ENCODE data around the gene DNAAF1.

DNAAF1 gene

GRCh38 chr16:84103678-84104077 lies 41.4 kb upstream of the DNAAF1 start:
- no peak overlapping the region for H3K9ac ChIP-seq
- no peak overlapping the region for H3K4me3 ChIP-seq (ENCODE audit: low read depth, low read length)
- H3K4me2 ChIP-seq (ENCODE audit: low read length): no peak overlapping the region
- no peak overlapping the region for H3K27ac ChIP-seq
- peaks cover 40% of the 10 kb centered on the region for H3K79me2 ChIP-seq
- H3K27me3 ChIP-seq (ENCODE audit: control insufficient read depth, insufficient read depth, low read length): no peaks in the 10 kb centered on the region
- H3K4me1 ChIP-seq: peaks cover 6% of the 10 kb centered on the region
- no peaks in the 10 kb centered on the region for H3K9me3 ChIP-seq (ENCODE audit: control insufficient read depth, low read length)
- no peak overlapping the region for H2AFZ ChIP-seq
- no peaks in the 10 kb centered on the region for H3K36me3 ChIP-seq (ENCODE audit: control insufficient read depth, insufficient read depth, low read length)
- TF ChIP-seq CTCF (IDR thresholded peaks at IDR 0.05): no peak

DNA sequence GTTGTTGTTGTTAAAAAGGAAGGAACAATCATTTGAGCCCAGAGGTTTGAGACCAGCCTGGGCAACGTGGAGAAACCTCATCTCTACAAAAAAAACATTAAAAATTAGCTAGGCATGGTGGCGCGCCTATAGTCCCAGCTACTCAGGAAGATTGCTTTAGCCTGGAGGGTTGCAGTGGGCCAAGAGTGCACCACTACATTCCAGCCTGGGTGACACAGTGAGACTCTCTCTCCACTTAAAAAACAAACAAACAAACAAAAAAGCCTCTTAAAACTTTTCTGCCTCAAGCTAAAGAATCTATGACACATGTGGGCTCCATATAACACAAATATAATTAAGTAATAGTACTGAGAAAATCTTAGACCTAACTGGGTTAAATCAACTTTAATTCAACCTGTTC lies 40.9 kb upstream of the DNAAF1 start:
- H3K27ac ChIP-seq: no peak overlapping the region
- no peak overlapping the region for H3K9ac ChIP-seq
- no peak overlapping the region for H3K4me2 ChIP-seq (ENCODE audit: low read length)
- H3K27me3 ChIP-seq (ENCODE audit: control insufficient read depth, insufficient read depth, low read length): no peaks in the 10 kb centered on the region
- TF ChIP-seq CTCF (IDR thresholded peaks at IDR 0.05): no peak
- no peaks in the 10 kb centered on the region for H3K9me3 ChIP-seq (ENCODE audit: control insufficient read depth, low read length)
- no peak overlapping the region for H2AFZ ChIP-seq
- no peak overlapping the region for H3K4me3 ChIP-seq (ENCODE audit: low read depth, low read length)
- H3K79me2 ChIP-seq: peaks cover 45% of the 10 kb centered on the region
- peaks cover 6% of the 10 kb centered on the region for H3K4me1 ChIP-seq
- no peaks in the 10 kb centered on the region for H3K36me3 ChIP-seq (ENCODE audit: control insufficient read depth, insufficient read depth, low read length)

GRCh38 chr16:84105301-84105815 lies 39.8 kb upstream of the DNAAF1 start:
- Histone ChIP-seq H2AFZ (no peak overlapping the region), H3K36me3 (ENCODE audit: control insufficient read depth, insufficient read depth, low read length) (no peaks in the 10 kb centered on the region), H3K9me3 (ENCODE audit: control insufficient read depth, low read length) (no peaks in the 10 kb centered on the region), H3K9ac (no peak overlapping the region), H3K79me2 (peaks cover 47% of the 10 kb centered on the region), H3K27ac (no peak overlapping the region), H3K4me1 (peaks cover 6% of the 10 kb centered on the region), H3K4me3 (ENCODE audit: low read depth, low read length) (no peak overlapping the region), H3K27me3 (ENCODE audit: control insufficient read depth, insufficient read depth, low read length) (no peaks in the 10 kb centered on the region), H3K4me2 (ENCODE audit: low read length) (no peak overlapping the region)
- no peak for TF ChIP-seq CTCF (IDR thresholded peaks at IDR 0.05)

DNA sequence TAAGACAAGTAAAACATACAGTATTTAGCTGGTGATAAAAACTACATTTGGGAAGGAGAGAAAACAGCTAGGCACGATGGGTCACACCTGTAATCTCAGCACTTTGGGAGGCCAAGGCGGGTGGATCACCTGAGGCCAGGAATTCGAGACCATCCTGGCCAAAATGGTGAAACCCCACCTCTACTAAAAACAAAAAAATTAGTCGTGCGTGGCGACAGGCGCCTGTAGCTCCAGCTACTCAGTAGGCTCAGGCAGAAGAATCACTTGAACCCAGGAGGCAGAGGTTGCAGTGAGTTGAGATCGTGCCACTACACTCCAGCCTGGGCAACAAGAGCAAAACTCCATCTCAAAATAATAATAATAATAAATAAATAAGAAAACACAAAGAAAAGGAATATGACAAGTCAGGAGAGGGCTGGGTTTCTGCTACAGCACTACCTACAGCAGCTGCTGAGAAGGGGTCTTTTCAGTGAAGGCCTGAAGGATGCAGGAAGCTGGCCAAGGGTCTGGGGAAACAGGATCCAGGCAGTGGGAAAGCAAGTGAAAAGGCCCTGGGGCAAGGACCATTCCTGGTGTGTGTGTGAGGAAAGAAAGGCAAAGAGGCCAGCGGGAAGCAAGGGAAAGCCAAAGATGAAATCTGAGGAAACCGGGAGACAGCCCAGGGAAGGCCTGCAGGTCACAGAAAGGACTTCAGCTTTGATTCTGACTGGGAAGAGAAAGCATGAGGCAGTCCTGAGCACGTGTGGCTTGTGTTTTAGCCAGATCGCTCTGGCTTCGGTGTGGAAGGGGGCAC lies 39.0 kb upstream of the DNAAF1 start:
- Histone ChIP-seq H3K9ac (no peak overlapping the region), H3K4me1 (peaks cover 6% of the 10 kb centered on the region), H3K36me3 (ENCODE audit: control insufficient read depth, insufficient read depth, low read length) (no peaks in the 10 kb centered on the region), H3K79me2 (peaks cover 55% of the 10 kb centered on the region), H2AFZ (no peak overlapping the region), H3K4me3 (ENCODE audit: low read depth, low read length) (no peak overlapping the region), H3K27ac (no peak overlapping the region), H3K9me3 (ENCODE audit: control insufficient read depth, low read length) (no peaks in the 10 kb centered on the region), H3K27me3 (ENCODE audit: control insufficient read depth, insufficient read depth, low read length) (no peaks in the 10 kb centered on the region), H3K4me2 (ENCODE audit: low read length) (no peak overlapping the region)
- TF ChIP-seq CTCF (IDR thresholded peaks at IDR 0.05): no peak

DNA sequence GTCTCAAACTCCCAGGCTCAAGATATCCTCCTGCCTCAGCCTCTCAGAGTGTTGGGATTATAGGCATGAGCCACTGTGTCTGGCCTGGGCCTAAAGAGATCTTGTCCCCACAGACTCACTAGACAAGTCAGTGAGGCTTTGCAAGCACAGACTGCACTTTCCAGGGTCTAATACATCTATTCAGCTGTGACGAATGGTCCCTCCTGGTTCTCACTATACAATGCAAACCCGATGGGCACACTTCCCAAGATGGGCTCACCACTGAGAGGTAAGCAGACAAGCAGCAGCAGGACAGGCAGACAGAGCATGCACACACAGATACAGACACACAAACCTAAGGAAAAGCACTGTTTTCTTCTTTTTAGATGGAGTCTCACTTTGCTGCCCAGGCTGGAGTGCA lies 37.2 kb upstream of the DNAAF1 start:
- Histone ChIP-seq H3K9ac (no peak overlapping the region), H2AFZ (no peak overlapping the region), H3K27me3 (ENCODE audit: control insufficient read depth, insufficient read depth, low read length) (no peaks in the 10 kb centered on the region), H3K79me2 (peaks cover 63% of the 10 kb centered on the region), H3K27ac (no peak overlapping the region), H3K4me3 (ENCODE audit: low read depth, low read length) (no peak overlapping the region), H3K4me1 (peaks cover 6% of the 10 kb centered on the region), H3K9me3 (ENCODE audit: control insufficient read depth, low read length) (no peaks in the 10 kb centered on the region), H3K4me2 (ENCODE audit: low read length) (no peak overlapping the region), H3K36me3 (ENCODE audit: control insufficient read depth, insufficient read depth, low read length) (no peaks in the 10 kb centered on the region)
- no peak for TF ChIP-seq CTCF (IDR thresholded peaks at IDR 0.05)
